PC-9 (cell line): Measurements from ENCODE around the gene GAA.

Source experiments
- EZH2 ChIP-seq: fragments of 200-600 bp; sonication (generic); IDR thresholded peaks from 2 replicates; pipeline ENCODE4 v1.8.0; 2017; ENCODE audit warnings: antibody characterized with exemption, low read depth
- TF ChIP-seq, protein P1 (sequence below): fragments of 200-600 bp; sonication (generic); conservative IDR thresholded peaks from 2 replicates; pipeline ENCODE4 v1.6.1; 2017; ENCODE audit warnings: mixed run types, antibody characterized with exemption, mild to moderate bottlenecking, moderate library complexity

DNA sequence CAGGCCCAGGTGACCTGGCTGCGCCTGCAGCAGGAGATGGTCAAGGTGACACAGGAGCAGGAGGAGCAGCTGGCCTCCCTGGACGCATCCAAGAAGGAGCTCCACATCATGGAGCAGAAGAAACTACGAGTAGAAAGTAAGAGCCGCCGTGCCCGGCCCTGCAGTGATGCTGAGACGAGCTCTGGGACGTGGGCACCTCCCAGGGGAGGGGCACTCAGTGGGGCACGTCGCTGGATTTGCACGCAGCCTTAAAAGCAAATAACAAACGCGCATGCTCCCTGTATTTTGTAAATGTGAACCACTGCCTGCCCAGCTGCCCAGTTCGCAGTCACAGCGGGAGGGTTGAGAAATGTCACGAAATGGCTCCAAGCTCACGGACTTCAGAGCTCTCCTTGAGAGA is 15.3 kb upstream of the GAA start:
- TF ChIP-seq, protein P1, sequence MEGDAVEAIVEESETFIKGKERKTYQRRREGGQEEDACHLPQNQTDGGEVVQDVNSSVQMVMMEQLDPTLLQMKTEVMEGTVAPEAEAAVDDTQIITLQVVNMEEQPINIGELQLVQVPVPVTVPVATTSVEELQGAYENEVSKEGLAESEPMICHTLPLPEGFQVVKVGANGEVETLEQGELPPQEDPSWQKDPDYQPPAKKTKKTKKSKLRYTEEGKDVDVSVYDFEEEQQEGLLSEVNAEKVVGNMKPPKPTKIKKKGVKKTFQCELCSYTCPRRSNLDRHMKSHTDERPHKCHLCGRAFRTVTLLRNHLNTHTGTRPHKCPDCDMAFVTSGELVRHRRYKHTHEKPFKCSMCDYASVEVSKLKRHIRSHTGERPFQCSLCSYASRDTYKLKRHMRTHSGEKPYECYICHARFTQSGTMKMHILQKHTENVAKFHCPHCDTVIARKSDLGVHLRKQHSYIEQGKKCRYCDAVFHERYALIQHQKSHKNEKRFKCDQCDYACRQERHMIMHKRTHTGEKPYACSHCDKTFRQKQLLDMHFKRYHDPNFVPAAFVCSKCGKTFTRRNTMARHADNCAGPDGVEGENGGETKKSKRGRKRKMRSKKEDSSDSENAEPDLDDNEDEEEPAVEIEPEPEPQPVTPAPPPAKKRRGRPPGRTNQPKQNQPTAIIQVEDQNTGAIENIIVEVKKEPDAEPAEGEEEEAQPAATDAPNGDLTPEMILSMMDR, result no peak
- no peak for TF ChIP-seq EZH2
